Stimulated activated CD8-positive, alpha-beta memory T cell treated with anti-CD3 and anti-CD28 coated beads, Interleukin-12 subunit alpha, Interleukin-12 subunit beta, amount 100 ng/mL, for 1 hour (primary cell): ENCODE data around the gene HIBADH.

Experiments
- DNase-seq: peaks from one replicate; pipeline ENCODE4 v3.0.0-alpha.2; 2020; ENCODE audit warnings: low read depth

The HIBADH gene

DNA sequence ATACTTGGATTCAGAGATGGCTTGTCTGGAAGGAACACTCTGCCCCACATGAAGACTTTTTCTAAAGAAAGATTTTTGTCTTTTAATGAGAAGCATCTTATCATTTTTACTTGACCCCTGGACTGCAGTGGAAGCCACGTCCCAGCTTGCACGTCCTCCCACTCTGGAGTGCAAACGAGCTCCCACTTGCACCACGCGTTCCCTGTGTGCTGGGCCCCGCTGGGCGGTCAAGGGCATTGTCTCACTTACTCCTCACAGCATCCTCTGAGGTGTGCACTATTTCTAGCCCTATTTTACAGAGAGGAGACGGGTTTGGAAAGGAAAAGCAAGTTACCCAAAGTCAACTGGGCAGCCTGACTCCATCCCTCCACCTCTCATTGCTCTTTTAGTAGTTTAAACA, 175.2 kb downstream of the HIBADH start:
- DNase-seq = no peak

GRCh38 chr7:27484451-27484850, 178.2 kb downstream of the HIBADH start:
- DNase-seq = no peak

DNA sequence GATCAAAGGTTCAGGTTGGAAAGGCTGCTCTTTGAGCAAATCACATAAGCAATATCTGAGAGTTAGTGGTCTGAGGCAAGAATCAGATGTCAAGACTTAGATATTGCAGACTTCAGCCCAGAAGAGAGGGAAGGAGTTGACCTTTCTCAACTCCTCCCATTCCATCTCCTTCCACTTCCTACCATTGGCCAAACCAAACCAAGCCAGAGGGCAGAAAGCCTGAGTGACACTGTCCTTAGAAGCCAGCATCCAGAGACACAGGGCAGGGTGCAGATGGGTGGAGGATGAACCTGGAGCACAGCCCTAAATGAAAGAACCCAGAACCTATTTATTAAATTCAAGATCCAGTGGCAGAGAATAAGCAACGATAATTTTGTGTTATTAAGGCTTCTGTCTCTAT, 180.5 kb downstream of the HIBADH start:
- DNase-seq = no peak

- no peak for DNase-seq
Observed at GRCh38 chr7:27478556-27478955, 184.1 kb downstream of the HIBADH start.

- no peak for DNase-seq
Observed at GRCh38 chr7:27478084-27478483, 184.6 kb downstream of the HIBADH start.

DNA sequence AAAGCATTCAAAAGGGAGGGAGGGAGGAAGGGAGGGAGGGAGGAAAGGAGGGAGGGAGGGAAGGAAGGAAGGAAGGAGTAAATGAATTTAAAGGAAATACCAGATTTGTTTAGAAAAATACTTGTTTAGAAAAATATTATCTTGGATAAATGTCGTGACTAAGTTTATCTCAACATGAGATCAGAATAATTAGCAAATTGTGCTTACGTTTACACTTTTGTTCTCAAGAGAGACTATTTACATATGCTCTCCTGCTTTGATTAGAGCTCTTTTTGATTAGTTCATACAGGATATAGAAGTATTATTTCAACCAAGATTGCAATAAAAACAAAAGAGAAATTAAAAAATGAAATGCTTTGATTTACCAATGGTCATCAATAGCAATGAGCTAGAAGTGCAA, 186.2 kb downstream of the HIBADH start:
- no peak for DNase-seq
